Neuronal stem cell (in vitro differentiated cells): Measurements from ENCODE around the gene DLG2.

Experiments used
- DNase-seq: peaks from one replicate; pipeline ENCODE4 v3.0.0-alpha.2; 2013; ENCODE audit warnings: low spot score
- H2AFZ ChIP-seq: one replicate; pipeline ENCODE4 v1.6.1; 2013; ENCODE audit warnings: mild to moderate bottlenecking, low read length, inconsistent platforms
- H2AK5ac ChIP-seq: 2 replicates; pipeline ENCODE4 v1.6.1; 2013; ENCODE audit warnings: low read depth, mild to moderate bottlenecking, inconsistent platforms, low read length, moderate library complexity, mixed read lengths
- H2BK120ac ChIP-seq: 2 replicates; pipeline ENCODE4 v1.6.1; 2013; ENCODE audit warnings: low read depth, mild to moderate bottlenecking, inconsistent platforms, low read length, moderate library complexity, mixed read lengths
- H2BK12ac ChIP-seq: one replicate; pipeline ENCODE4 v1.6.1; 2013; ENCODE audit warnings: low read length, inconsistent platforms
- H2BK15ac ChIP-seq: 2 replicates; pipeline ENCODE4 v1.6.1; 2013; ENCODE audit warnings: mild to moderate bottlenecking, low read length, inconsistent platforms, mixed read lengths
- H2BK5ac ChIP-seq: one replicate; pipeline ENCODE4 v1.6.1; 2013; ENCODE audit warnings: inconsistent platforms, mild to moderate bottlenecking, low read length, moderate library complexity
- H3K14ac ChIP-seq: one replicate; pipeline ENCODE4 v1.6.1; 2013; ENCODE audit warnings: low read length, inconsistent platforms
- H3K18ac ChIP-seq: 2 replicates; pipeline ENCODE4 v1.6.1; 2013; ENCODE audit warnings: low read length, inconsistent platforms
- H3K23ac ChIP-seq: 2 replicates; pipeline ENCODE4 v1.6.1; 2013; ENCODE audit warnings: low read depth, mild to moderate bottlenecking, mixed read lengths, low read length, inconsistent platforms; ENCODE audit not compliant: poor library complexity
- H3K27ac ChIP-seq: replicated peaks from 3 replicates; pipeline ENCODE4 v1.5.1; 2013; ENCODE audit warnings: low read length, inconsistent platforms
- H3K27me3 ChIP-seq, 3 experiments: 2 replicates each; pipeline ENCODE4 v1.6.1; 2013; ENCODE audit warnings: low read length in 3 of 3, mild to moderate bottlenecking in 2 of 3, inconsistent platforms in 1 of 3, low read depth in 1 of 3, mixed read lengths in 1 of 3, moderate library complexity in 1 of 3; ENCODE audit not compliant: control insufficient read depth in 3 of 3, insufficient read depth in 3 of 3
- H3K36me3 ChIP-seq, 2 donors: replicated peaks in 1 of 2; 2 replicates each; pipeline ENCODE4 v1.6.1; 2013; ENCODE audit warnings: low read length in 2 of 2; ENCODE audit not compliant: control insufficient read depth in 2 of 2, insufficient read depth in 2 of 2
- H3K4ac ChIP-seq: 2 replicates; pipeline ENCODE4 v1.6.1; 2013; ENCODE audit warnings: inconsistent platforms, mild to moderate bottlenecking, low read length, moderate library complexity
- H3K4me1 ChIP-seq, 2 donors: 1 replicate in 1 of 2; 2 replicates in 1 of 2; pipeline ENCODE4 v1.6.1; 2013; ENCODE audit warnings: low read length in 2 of 2, low read depth in 1 of 2; ENCODE audit not compliant: control insufficient read depth in 2 of 2, insufficient read depth in 1 of 2
- H3K4me2 ChIP-seq: one replicate; pipeline ENCODE4 v1.6.1; 2013; ENCODE audit warnings: mild to moderate bottlenecking, low read length, inconsistent platforms; ENCODE audit not compliant: insufficient read depth, poor library complexity, severe bottlenecking
- H3K4me3 ChIP-seq, 2 donors: 2 replicates each; pipeline ENCODE4 v1.5.1; 2013; ENCODE audit warnings: low read length in 2 of 2, mild to moderate bottlenecking in 2 of 2, inconsistent platforms in 1 of 2, moderate library complexity in 1 of 2
- H3K79me1 ChIP-seq: one replicate; pipeline ENCODE4 v1.6.1; 2013; ENCODE audit warnings: low read depth, mild to moderate bottlenecking, inconsistent platforms, low read length, moderate library complexity
- H3K9ac ChIP-seq: one replicate; pipeline ENCODE4 v1.6.1; 2013; ENCODE audit warnings: mild to moderate bottlenecking, low read depth, low read length, inconsistent platforms; ENCODE audit not compliant: poor library complexity
- H3K9me3 ChIP-seq, 2 donors: replicated peaks in 1 of 2; 2 replicates each; pipeline versions ENCODE3 to v1.6.1; 2013; ENCODE audit warnings: low read length in 2 of 2, mild to moderate bottlenecking in 2 of 2, inconsistent platforms in 1 of 2, low read depth in 1 of 2, mixed read lengths in 1 of 2, moderate library complexity in 1 of 2; ENCODE audit not compliant: control insufficient read depth in 2 of 2, insufficient read depth in 1 of 2
- H4K8ac ChIP-seq: one replicate; pipeline ENCODE4 v1.6.1; 2013; ENCODE audit warnings: low read depth, mild to moderate bottlenecking, inconsistent platforms, low read length, moderate library complexity
- H4K91ac ChIP-seq: one replicate; pipeline ENCODE4 v1.6.1; 2013; ENCODE audit warnings: low read length, low read depth, mild to moderate bottlenecking, inconsistent platforms; ENCODE audit not compliant: poor library complexity
- WGBS, 2 donors: extraction: QIAGEN DNeasy Blood & Tissue Kit; methylation state at CpG; one replicate each; pipeline ENCODE4 v1.1.7; 2013; ENCODE audit warnings: missing lambda C conversion rate in 2 of 2, mixed read lengths in 1 of 2; ENCODE audit not compliant: insufficient read length in 2 of 2, insufficient replicate concordance in 1 of 2; ENCODE audit errors: extremely low coverage in 2 of 2; 5-methylcytosine and 5-hydroxymethylcytosine counted together

The DLG2 gene

DNA sequence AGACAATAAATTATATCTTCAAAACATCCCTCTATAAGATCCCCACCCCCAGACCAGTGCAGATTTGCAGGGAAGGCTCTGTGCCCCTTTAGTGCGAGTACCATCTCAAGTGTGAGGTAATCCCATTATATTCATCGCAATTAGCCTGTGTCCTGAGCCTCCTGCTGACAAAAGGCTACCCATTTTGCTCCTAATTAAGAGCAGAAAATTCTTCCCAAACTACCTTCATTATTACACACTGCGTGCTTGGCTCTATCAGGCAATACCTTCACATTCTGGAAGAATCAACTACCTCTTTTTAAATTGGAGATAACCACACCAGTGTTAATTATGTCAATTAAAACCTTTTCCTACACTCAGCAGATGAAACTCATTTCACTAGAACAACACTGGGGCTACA lies 1207.5 kb downstream of the DLG2 start:
- peaks cover 0 to 7% of the 10 kb centered on the region in 2 donors for H3K4me1 ChIP-seq
- H3K23ac ChIP-seq, result no peak overlapping the region
- no peak overlapping the region for H3K4me2 ChIP-seq
- no peak overlapping the region for H4K8ac ChIP-seq
- H3K36me3 ChIP-seq, result no peaks in the 10 kb centered on the region
- no peak overlapping the region for H2AK5ac ChIP-seq
- H2BK15ac ChIP-seq, result no peak overlapping the region
- no peak overlapping the region for H2BK12ac ChIP-seq
- no peak overlapping the region for H3K4ac ChIP-seq
- no peaks in the 10 kb centered on the region for H3K9me3 ChIP-seq
- no peak overlapping the region for H2AFZ ChIP-seq
- H3K9ac ChIP-seq, result no peak overlapping the region
- WGBS, 2 donors, result no CpG with 5 or more reads among the region's 3 CpGs
- no peaks in the 10 kb centered on the region for H3K79me1 ChIP-seq
- no peak overlapping the region for H3K18ac ChIP-seq
- H3K27me3 ChIP-seq, result no peaks in the 10 kb centered on the region
- peak overlapping the region; percentile 92 for H3K27ac ChIP-seq
- no peak overlapping the region for H3K4me3 ChIP-seq
- H2BK120ac ChIP-seq, result no peak overlapping the region
- no peak overlapping the region for H2BK5ac ChIP-seq
- peak; percentile 79 for DNase-seq
- H4K91ac ChIP-seq, result no peak overlapping the region
- H3K14ac ChIP-seq, result no peak overlapping the region

DNA sequence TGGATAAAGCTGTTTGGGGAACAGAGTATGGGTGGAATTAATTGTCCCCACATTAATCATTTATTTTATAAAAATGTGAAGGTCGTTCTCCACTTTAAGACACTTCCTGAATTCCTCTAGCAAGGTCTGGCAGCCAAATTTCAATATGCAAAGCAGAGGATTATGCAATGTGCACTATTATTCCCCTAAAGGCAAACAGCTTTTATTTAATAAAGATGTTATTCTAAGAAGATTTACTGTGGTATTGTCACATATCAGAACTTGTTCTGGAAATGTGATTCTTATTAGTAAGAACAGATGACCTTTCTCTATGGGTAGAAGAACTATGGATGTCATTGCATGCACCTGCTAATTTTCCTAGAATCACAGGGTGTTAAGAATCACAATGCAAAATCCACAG lies 1212.2 kb downstream of the DLG2 start:
- Histone ChIP-seq H2BK15ac (no peak overlapping the region), H3K14ac (no peak overlapping the region), H3K27ac (no peak overlapping the region), H3K4ac (no peak overlapping the region), H3K36me3 (no peaks in the 10 kb centered on the region), H3K23ac (no peak overlapping the region), H2BK120ac (no peak overlapping the region), H2AK5ac (no peak overlapping the region), H2BK12ac (no peak overlapping the region), H4K91ac (no peak overlapping the region), H3K27me3 (no peaks in the 10 kb centered on the region), H3K9me3 (no peaks in the 10 kb centered on the region), H3K18ac (no peak overlapping the region), H3K79me1 (no peaks in the 10 kb centered on the region), H2AFZ (no peak overlapping the region), H4K8ac (no peak overlapping the region), H3K4me2 (no peak overlapping the region), H3K4me3 (no peak overlapping the region), H3K9ac (no peak overlapping the region), H2BK5ac (no peak overlapping the region), H3K4me1 (peaks cover 0 to 2% of the 10 kb centered on the region in 2 donors)
- no CpG with 5 or more reads among the region's 1 CpG for WGBS, 2 donors
- DNase-seq, result no peak

DNA sequence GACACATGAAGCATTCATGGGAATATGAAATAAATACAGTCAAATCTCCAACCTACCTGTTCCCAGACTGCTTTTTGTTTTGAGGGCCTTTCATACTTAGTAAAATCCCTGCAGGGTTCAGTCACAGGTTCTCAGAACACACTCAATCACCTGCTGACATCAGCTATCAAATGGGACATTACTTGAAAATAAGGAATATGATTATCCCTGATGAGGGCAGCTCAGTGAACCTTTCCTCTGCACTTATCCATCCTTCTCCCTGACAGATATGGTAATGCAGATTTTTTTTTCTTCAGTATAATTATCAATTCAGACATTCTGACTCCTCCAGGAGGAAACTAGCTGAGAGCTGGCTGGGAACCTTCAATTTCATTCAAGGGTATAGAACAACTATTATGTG lies 1213.6 kb downstream of the DLG2 start:
- H3K18ac ChIP-seq, result no peak overlapping the region
- no peak overlapping the region for H2BK12ac ChIP-seq
- no peak overlapping the region for H4K91ac ChIP-seq
- H2BK120ac ChIP-seq, result no peak overlapping the region
- H3K9ac ChIP-seq, result no peak overlapping the region
- H2BK15ac ChIP-seq, result no peak overlapping the region
- H3K27ac ChIP-seq, result no peak overlapping the region
- H3K4me1 ChIP-seq, result peaks cover 0 to 7% of the 10 kb centered on the region in 2 donors
- no peaks in the 10 kb centered on the region for H3K36me3 ChIP-seq
- DNase-seq, result no peak
- H3K79me1 ChIP-seq, result no peaks in the 10 kb centered on the region
- H2AFZ ChIP-seq, result no peak overlapping the region
- no peak overlapping the region for H3K23ac ChIP-seq
- no peak overlapping the region for H3K4me3 ChIP-seq
- no peak overlapping the region for H4K8ac ChIP-seq
- H2BK5ac ChIP-seq, result no peak overlapping the region
- no peaks in the 10 kb centered on the region for H3K27me3 ChIP-seq
- no peaks in the 10 kb centered on the region for H3K9me3 ChIP-seq
- no peak overlapping the region for H3K4me2 ChIP-seq
- no peak overlapping the region for H3K4ac ChIP-seq
- H3K14ac ChIP-seq, result no peak overlapping the region
- H2AK5ac ChIP-seq, result no peak overlapping the region

DNA sequence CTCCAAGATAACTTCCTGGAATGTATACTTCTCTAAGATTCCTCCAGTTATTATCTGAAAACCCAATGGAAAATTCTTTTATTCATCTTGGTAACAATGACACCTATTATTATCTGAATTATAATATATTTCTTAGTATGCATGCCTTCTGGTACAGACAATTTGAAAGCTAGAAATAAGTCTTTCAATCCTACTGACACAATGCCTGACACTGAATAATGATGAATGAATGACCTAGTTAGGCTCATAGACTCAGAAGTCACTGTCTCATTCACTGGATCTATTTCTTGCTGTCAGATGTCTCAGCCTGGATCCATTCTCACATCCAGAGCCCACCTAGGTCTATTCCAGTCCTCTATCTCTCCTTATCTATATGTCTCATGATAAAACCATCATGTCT lies 1214.3 kb downstream of the DLG2 start:
- H3K9me3 ChIP-seq, result no peaks in the 10 kb centered on the region
- no peaks in the 10 kb centered on the region for H3K79me1 ChIP-seq
- no peak overlapping the region for H2BK12ac ChIP-seq
- no peak overlapping the region for H3K4me3 ChIP-seq
- no peak overlapping the region for H2BK15ac ChIP-seq
- no peak overlapping the region for H2AFZ ChIP-seq
- H2BK120ac ChIP-seq, result no peak overlapping the region
- no peak overlapping the region for H3K4me2 ChIP-seq
- H3K23ac ChIP-seq, result no peak overlapping the region
- peaks cover 0 to 7% of the 10 kb centered on the region in 2 donors for H3K4me1 ChIP-seq
- no peak overlapping the region for H3K4ac ChIP-seq
- H2AK5ac ChIP-seq, result no peak overlapping the region
- no peaks in the 10 kb centered on the region for H3K36me3 ChIP-seq
- no peak overlapping the region for H3K14ac ChIP-seq
- DNase-seq, result no peak
- no peak overlapping the region for H2BK5ac ChIP-seq
- no peak overlapping the region for H4K8ac ChIP-seq
- H4K91ac ChIP-seq, result no peak overlapping the region
- H3K27me3 ChIP-seq, result no peaks in the 10 kb centered on the region
- no peak overlapping the region for H3K18ac ChIP-seq
- H3K9ac ChIP-seq, result no peak overlapping the region
- H3K27ac ChIP-seq, result no peak overlapping the region
